Measurements from ENCODE around the gene ANKRD11. TPM values are rescaled to one million over a fixed set of nuclear protein-coding genes. Genes with fewer than 3 reads are reported as not detected.

ANKRD11 gene
- total RNA-seq, 1 donor from 2014 or later: 58.1 TPM

DNA sequence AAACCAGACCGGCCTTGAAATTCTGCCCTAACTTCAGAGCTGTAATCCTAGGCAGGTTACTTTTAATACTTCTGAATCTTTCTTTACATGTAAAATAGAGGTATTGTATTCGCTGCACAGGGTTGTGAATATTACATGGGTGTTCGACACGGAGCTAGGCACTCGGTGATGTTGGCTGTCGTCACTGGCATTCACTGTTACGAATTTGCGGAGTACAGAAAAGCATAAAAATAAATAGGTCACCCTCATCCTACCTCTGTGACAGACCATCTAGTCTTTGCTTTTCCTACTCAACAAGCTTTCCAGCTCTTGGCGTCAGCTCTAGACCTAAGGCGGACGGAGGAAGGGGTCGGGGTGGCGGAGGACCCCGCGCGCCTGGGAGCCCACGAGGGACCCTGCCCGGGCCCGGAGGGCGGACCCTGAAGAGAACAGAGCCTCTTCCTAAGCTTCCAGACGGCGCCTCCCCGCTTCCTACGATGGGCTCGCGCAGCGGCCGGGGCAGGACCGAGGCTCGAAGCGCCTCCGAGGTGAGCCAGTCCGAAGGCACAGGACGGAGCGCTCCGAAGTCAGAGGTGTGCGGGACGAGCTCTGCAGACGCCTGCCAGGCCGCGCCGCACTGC lies 17.0 kb upstream of the ANKRD11 start:
- no peak for DNase-seq (ENCODE audit: low read depth, low spot score)

GRCh38 chr16:89506791-89507191 lies 16.4 kb upstream of the ANKRD11 start:
- no peak for DNase-seq (ENCODE audit: low read depth, low spot score)

- DNase-seq (ENCODE audit: low read depth, low spot score): no peak
Observed at GRCh38 chr16:89506113-89506504, 15.7 kb upstream of the ANKRD11 start.

DNA sequence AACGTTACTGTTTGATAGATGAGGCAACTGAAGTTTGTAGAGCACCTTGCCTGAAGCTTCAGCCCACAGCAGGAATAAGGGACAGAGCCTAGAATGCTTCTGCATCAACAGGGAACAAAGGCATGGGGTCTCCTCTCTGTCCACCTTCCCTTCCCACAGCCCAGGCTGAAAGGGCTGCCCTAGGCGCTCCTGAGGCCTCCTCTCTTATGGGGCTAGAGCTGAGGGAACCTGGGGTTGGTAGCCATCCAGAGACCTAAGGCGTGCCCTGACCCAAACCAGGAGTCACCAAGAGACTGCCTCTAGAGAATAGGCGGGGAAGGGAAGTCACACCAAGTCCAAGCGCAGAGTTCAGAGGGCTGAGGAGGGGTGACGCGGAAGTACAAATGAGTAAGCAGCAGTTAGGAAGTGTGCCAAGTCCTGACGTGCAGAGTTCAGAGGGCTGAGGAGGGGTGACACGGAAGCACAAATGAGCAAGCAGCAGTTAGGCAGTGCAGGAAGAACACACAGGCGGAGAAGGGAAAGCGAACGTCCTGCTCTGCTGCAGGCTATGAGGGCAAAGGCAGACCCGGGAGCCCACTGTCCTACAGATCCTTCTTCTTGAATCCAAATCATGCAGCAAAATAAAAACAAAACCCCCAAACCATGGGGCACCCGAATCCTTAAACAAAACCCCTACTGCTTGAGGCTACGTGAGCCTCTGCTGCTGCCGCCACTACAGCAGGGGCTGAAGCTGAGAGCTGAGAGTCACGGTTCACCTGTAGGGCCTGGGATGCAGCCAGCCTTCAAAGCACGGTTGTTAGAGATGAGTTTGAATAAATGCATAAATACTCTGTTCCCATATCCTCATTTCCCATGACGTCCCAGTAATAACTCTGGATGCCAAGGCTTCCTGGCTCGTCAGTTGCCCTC lies 15.1 kb upstream of the ANKRD11 start:
- DNase-seq (ENCODE audit: low read depth, low spot score): peak; percentile 78

- no peak for DNase-seq (ENCODE audit: low read depth, low spot score)
Observed at GRCh38 chr16:89504091-89504490, 13.7 kb upstream of the ANKRD11 start.

DNA sequence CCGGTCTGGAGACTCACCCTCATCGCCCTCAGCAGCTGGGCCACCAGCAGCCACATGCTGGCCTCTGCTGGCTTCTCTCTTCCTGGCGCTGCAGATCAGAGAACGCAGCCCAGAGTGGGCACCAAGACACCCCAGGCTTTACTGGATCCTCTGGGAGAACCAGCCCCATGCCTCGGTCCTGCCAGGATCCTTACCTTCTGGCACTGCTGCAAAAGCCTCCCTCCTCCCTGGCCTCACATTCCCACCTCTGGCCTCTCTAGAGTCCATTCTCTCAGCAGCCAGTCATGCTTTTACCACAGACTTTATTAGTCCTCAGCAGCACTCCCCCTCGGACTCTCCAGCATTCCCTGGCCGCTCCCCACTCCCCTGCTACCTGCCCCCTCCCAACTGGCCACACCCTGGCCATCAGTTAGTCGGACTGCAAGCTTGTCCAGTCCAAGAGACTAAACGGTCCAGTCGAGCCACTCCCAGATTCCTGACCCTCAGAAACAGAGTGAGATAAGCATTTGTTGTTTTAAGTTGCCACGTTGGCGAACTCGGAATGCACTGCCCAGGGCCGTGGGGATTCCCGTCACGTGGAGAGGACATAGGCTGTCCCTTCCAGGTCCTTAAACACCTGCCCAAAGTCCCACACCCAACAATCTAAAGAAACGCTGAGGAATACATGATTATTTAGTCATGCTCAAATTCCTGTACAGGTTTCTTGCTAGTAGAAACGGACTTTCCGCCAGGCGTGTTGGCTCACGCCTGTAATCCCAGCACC lies 11.9 kb upstream of the ANKRD11 start:
- no peak for DNase-seq (ENCODE audit: low read depth, low spot score)

DNA sequence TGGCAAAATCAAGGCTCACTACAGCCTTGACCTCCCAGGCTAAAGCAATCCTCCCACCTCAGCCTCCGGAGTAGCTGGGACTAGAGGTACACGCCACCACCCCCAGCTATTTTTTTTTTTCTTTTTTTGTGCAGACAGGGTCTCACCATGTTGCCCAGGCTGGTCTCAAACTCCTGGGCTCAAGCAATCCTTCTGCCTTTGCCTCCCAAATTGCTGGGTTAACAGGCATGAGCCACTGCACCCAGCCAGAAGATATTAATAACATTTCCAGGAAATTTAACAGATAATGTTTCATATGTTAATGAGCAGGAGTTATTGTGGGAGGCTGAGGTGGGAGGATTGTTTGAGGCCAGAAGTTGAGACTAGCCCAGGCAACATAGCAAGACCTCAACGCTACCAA lies 9.4 kb upstream of the ANKRD11 start:
- DNase-seq (ENCODE audit: low read depth, low spot score): no peak

GRCh38 chr16:89498839-89499238 lies 8.5 kb upstream of the ANKRD11 start:
- no peak for DNase-seq (ENCODE audit: low read depth, low spot score)

DNA sequence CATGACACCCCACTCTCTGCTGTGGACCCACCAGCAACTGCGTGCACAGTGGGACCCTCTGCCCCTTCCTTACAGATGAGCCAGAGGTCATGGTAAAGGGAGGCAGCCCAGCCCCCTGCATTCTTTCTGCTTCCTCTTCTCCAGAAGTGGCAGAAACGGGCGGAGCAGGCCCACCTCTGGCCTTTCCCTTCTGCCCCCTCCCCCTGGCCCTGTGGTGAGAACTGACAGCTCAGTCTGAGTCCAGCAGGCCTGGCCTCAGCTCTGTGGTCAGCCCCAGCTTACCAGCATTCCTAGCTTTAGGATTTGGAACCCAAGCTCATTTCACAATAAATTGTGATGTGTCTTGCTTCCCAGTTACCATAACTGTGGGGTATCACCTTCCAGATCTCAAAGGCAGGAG lies 4.8 kb upstream of the ANKRD11 start:
- no peak for DNase-seq (ENCODE audit: low read depth, low spot score)

GRCh38 chr16:89493776-89494175 lies 3.4 kb upstream of the ANKRD11 start:
- DNase-seq (ENCODE audit: low read depth, low spot score): no peak

- DNase-seq (ENCODE audit: low read depth, low spot score): no peak
Observed at GRCh38 chr16:89491974-89492687, 1.8 kb upstream of the ANKRD11 start.

- DNase-seq (ENCODE audit: low read depth, low spot score): no peak
Observed at GRCh38 chr16:89491238-89491869, 993 bp upstream of the ANKRD11 start.

DNA sequence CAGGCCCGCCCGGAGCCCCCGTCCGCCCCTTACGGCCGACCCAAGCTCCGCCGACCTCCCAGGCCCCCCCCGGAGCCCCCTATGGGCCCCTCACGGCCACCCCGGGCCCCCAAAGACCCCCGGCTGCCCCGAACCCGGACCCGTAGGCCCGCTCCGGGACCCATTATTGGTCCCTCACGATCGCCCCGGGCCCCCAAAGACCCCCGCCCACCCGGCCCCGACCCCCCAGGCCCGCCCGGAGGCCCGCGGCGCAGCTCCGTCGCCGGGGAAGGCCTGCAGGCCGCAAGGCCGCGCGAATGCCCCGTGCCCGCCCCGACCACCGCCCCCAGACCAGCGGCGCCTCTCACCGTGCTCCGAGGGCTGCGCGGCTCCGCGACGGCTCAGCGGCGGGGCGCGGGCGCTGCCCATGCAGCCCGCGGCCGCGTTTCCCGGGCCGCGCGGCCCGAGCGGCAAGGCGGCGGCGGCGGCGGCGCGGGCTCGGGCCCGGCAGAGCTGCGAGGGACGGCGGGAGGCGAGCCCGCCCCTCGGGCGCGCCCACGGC lies 393 bp downstream of the ANKRD11 start:
- DNase-seq (ENCODE audit: low read depth, low spot score): no peak

DNA sequence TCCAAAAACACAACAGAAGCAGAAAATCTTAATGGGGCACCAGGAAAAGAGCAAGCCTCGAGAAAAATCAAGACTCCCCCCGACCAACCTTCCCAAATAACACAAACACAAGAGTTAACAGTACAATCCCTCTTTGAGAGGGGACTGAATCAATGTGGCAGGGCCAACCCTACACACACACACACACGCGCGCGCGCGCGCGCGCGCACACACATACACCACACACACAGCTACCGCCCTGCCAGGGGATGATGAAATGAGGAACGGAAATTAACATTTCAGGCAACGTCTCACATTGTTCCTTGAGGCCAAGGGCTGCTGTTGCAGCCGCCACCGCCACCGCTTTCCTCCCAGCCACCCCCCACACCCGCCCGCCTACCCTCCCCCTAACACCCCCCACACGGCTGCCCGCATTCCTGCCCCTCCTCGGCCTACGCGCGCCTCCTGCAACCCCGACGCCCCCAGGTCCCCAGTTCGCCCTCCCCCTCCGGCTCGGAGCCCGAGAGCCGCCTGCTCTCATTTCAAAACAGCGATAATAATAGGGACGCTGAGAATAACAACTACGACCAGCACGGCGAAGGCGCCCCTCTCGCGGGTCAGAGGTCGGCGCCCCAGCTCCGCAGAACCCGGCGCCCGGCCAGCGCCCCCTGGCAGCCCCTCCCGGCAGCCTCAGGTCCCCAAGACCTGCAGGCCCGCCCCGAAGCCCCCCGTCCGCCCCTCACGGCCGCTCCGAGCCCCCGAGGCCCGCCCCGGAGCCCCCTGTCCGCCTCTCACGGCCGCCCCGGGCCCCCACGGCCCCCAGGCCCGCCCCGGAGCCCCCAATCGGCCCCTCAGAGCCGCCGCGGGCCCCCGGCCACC lies 1.1 kb downstream of the ANKRD11 start:
- peak; percentile 78 for DNase-seq (ENCODE audit: low read depth, low spot score)

DNA sequence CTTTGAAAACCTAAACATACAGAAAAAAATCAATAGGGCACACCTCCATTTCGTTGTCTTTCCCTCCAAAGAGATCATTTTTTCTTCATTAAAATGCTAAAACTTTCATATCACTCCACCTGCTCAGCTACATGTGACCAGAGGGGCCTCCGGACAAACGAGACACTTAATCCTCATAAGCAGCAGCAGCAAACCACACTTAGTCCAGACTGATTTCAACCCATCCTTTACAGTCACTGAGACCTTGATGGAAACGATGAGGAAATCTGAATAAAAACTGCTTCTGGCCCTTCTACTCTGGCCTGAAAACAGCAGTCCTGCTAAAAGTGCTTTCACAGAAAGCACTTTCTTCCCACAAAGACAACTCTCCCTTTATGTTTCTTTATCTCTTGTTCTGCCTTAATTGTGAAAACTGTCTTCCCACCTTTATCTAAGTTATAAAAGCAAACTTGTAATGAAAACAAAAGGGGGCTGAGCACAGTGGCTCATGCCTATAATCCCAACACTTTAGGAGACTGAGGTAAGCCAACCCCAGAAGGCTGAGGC lies 4.6 kb downstream of the ANKRD11 start:
- DNase-seq (ENCODE audit: low read depth, low spot score): no peak

DNA sequence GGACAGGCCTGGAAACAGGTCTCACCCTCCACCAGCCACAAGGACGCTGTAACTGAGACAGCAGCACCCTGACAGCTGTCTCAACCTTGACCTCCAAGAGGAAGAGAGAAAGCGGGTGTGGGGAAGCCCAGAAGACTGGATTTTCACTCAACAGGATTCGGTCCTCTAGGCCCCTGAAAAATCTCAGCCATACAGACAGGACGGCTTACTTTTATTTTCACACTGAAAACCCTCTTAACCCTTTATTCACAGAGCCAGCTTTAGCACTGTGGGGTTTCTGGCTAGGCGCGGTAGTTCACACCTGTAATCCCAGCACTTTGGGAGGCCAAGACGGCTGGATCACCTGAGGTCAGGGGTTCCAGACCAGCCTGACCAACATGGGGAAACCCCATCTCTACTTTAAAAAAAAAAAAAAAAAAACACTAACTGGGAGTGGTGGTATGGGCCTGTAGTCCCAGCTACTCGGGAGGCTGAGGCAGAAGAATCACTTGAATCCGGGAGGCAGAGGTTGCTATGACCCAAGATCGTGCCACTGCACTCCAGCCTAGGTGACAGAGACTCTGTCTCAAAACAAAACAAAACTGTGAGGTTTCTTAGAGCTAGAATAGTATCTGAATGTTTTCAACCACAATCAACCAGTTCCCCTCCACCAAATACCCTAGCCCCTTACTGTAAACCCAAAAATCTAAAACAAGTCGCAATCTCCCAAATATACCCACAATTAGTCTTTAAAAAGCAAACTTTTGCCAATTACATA lies 5.3 kb downstream of the ANKRD11 start:
- DNase-seq (ENCODE audit: low read depth, low spot score): no peak

DNA sequence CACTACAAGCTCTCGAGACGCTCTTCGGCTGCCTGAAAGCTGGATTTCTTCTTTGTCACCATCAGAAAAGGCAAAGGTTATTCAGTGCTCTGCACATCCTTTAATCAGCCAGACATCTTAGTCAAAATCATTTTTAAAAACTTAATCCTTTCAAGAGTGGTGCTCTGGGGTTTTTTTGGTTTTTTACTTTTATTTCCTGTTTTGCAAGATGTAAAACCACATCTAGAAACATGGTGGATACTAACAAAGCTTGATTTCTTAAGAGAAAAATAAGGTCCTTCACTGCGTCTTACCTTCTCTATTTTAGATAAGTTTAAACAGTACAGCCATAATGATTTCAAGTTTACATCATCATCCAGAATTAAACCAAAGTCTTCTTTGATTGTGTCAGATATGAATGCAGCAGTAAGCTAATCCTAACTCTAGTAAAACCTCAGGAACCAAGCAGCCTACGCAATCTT lies 6.3 kb downstream of the ANKRD11 start:
- DNase-seq (ENCODE audit: low read depth, low spot score): no peak

DNA sequence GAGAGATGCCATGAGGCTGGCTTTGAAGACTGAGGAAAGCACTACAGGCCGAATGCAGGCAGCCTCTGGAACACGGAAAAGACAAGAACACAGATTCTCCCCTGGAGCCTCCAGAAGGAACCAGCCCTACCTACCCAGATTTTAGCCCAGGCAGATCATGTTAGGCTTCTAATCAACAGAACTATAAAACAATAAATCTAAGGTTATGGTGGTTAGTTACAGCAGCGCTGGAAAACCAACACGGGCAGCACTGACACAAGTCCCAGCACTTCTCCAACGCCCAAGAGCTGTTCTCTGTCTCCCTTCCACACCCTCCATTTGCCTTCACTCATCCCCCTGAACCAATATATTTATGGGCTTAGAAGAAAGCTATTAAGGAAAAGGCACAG lies 7.5 kb downstream of the ANKRD11 start:
- no peak for DNase-seq (ENCODE audit: low read depth, low spot score)
